ENCODE results near the gene RBMS3. TPM values are rescaled to one million over a fixed set of nuclear protein-coding genes. Genes with fewer than 3 reads are reported as not detected.

The RBMS3 gene
- total and polyA plus RNA-seq, 2 experiments from 2014 or later: 3.2 to 7.4 TPM

DNA sequence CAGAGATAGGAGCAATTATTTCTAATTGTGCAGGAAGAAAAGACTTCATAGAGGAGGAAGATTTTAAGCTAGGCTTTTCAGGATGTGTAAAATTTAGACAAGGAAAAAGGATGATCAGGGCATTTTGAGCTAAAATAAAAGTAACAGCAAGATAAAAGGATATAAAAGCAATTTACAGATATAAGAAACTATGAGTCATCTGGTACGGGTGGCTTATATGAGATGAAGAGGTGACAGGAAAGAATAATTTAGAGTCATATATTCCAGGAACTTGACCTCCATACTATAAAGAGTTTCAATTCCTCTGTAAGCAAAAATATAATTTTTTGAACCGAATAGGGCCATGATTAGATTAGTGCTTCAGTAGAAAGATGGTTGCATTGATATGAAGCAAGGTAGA, 273.7 kb downstream of the RBMS3 start (continued):
- TF ChIP-seq, protein P1, sequence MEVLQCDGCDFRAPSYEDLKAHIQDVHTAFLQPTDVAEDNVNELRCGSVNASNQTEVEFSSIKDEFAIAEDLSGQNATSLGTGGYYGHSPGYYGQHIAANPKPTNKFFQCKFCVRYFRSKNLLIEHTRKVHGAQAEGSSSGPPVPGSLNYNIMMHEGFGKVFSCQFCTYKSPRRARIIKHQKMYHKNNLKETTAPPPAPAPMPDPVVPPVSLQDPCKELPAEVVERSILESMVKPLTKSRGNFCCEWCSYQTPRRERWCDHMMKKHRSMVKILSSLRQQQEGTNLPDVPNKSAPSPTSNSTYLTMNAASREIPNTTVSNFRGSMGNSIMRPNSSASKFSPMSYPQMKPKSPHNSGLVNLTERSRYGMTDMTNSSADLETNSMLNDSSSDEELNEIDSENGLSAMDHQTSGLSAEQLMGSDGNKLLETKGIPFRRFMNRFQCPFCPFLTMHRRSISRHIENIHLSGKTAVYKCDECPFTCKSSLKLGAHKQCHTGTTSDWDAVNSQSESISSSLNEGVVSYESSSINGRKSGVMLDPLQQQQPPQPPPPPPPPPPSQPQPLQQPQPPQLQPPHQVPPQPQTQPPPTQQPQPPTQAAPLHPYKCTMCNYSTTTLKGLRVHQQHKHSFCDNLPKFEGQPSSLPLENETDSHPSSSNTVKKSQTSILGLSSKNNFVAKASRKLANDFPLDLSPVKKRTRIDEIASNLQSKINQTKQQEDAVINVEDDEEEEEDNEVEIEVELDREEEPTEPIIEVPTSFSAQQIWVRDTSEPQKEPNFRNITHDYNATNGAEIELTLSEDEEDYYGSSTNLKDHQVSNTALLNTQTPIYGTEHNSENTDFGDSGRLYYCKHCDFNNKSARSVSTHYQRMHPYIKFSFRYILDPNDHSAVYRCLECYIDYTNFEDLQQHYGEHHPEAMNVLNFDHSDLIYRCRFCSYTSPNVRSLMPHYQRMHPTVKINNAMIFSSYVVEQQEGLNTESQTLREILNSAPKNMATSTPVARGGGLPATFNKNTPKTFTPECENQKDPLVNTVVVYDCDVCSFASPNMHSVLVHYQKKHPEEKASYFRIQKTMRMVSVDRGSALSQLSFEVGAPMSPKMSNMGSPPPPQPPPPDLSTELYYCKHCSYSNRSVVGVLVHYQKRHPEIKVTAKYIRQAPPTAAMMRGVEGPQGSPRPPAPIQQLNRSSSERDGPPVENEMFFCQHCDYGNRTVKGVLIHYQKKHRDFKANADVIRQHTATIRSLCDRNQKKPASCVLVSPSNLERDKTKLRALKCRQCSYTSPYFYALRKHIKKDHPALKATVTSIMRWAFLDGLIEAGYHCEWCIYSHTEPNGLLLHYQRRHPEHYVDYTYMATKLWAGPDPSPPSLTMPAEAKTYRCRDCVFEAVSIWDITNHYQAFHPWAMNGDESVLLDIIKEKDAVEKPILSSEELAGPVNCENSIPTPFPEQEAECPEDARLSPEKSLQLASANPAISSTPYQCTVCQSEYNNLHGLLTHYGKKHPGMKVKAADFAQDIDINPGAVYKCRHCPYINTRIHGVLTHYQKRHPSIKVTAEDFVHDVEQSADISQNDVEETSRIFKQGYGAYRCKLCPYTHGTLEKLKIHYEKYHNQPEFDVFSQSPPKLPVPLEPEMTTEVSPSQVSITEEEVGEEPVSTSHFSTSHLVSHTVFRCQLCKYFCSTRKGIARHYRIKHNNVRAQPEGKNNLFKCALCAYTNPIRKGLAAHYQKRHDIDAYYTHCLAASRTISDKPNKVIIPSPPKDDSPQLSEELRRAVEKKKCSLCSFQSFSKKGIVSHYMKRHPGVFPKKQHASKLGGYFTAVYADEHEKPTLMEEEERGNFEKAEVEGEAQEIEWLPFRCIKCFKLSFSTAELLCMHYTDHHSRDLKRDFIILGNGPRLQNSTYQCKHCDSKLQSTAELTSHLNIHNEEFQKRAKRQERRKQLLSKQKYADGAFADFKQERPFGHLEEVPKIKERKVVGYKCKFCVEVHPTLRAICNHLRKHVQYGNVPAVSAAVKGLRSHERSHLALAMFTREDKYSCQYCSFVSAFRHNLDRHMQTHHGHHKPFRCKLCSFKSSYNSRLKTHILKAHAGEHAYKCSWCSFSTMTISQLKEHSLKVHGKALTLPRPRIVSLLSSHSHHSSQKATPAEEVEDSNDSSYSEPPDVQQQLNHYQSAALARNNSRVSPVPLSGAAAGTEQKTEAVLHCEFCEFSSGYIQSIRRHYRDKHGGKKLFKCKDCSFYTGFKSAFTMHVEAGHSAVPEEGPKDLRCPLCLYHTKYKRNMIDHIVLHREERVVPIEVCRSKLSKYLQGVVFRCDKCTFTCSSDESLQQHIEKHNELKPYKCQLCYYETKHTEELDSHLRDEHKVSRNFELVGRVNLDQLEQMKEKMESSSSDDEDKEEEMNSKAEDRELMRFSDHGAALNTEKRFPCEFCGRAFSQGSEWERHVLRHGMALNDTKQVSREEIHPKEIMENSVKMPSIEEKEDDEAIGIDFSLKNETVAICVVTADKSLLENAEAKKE (CRISPR knock-in tag; IDR thresholded peaks at IDR 0.05): no peak
- TF ChIP-seq POLR2AphosphoS5 (IDR thresholded peaks at IDR 0.05; ENCODE audit: low read depth): no peak
- TF ChIP-seq, protein P2, sequence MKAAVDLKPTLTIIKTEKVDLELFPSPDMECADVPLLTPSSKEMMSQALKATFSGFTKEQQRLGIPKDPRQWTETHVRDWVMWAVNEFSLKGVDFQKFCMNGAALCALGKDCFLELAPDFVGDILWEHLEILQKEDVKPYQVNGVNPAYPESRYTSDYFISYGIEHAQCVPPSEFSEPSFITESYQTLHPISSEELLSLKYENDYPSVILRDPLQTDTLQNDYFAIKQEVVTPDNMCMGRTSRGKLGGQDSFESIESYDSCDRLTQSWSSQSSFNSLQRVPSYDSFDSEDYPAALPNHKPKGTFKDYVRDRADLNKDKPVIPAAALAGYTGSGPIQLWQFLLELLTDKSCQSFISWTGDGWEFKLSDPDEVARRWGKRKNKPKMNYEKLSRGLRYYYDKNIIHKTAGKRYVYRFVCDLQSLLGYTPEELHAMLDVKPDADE (IDR thresholded peaks at IDR 0.05): no peak
- no peak for TF ChIP-seq EZH2 (IDR thresholded peaks at IDR 0.05; ENCODE audit: low read depth, unreplicated experiment)
- TF ChIP-seq ZNF114 (CRISPR knock-in tag; IDR thresholded peaks at IDR 0.05): no peak
- TF ChIP-seq CREB1 (CRISPR knock-in tag; IDR thresholded peaks at IDR 0.05; ENCODE audit: low read depth): no peak

DNA sequence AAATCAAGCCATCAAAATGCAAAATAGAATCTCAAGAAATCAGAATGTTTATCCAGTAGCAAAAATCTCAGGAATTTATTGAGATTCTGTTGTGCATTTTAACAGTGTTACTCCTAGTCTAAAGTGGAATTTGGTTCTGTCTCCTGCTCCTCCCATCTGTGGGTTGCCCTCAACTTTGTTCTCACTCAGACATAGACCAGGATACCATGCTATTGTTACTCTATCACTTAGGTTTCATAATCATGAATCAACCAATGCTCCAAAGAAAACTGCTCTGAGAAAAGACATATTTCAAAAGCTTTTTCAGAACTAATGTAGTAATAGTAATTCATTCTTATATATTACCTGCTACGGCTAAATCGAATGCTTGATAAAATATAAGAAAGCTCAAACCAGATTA, 274.7 kb downstream of the RBMS3 start:
- no peaks in the 10 kb centered on the region for H3K4me1 ChIP-seq (ENCODE audit: insufficient read depth)
- no peaks in the 10 kb centered on the region for H3K9me2 ChIP-seq (ENCODE audit: insufficient read depth)
- H3F3A ChIP-seq (replicated peaks; ENCODE audit: low read depth): no peaks in the 10 kb centered on the region
- H3K36me3 ChIP-seq (ENCODE audit: insufficient read depth): no peaks in the 10 kb centered on the region
- Mint-ChIP-seq H3K4me3 (no peak overlapping the region), H3K27me3 (ENCODE audit: insufficient read depth, low read depth, poor library complexity) (peaks cover 2% of the 10 kb centered on the region), H3K4me1 (peaks cover 11% of the 10 kb centered on the region), H3K9me3 (no peaks in the 10 kb centered on the region), H3K36me3 (ENCODE audit: low read depth) (no peaks in the 10 kb centered on the region), H3K27ac (no peak overlapping the region)
- no peaks in the 10 kb centered on the region for H3K79me2 ChIP-seq (replicated peaks; ENCODE audit: insufficient read depth)
- ATAC-seq (no peak), DNase-seq (ENCODE audit: low spot score) (peak; percentile 8)
- no peak overlapping the region for H3K4me3 ChIP-seq
- H3K4me2 ChIP-seq: no peak overlapping the region
- H3K27ac ChIP-seq (ENCODE audit: low read depth): no peak overlapping the region
- no peaks in the 10 kb centered on the region for H4K20me1 ChIP-seq (replicated peaks; ENCODE audit: insufficient read depth)
- H3K27me3 ChIP-seq (ENCODE audit: insufficient read depth): no peaks in the 10 kb centered on the region
- H2AFZ ChIP-seq: no peak overlapping the region
- TF ChIP-seq, protein P1 (CRISPR knock-in tag; IDR thresholded peaks at IDR 0.05): no peak
- no peak for TF ChIP-seq ZNF331 (CRISPR knock-in tag; IDR thresholded peaks at IDR 0.05; ENCODE audit: low read depth)
- TF ChIP-seq ZNF114 (CRISPR knock-in tag; IDR thresholded peaks at IDR 0.05): no peak
- TF ChIP-seq EZH2phosphoT487 (IDR thresholded peaks at IDR 0.05; ENCODE audit: unreplicated experiment): no peak
- TF ChIP-seq CREB1 (CRISPR knock-in tag; IDR thresholded peaks at IDR 0.05; ENCODE audit: low read depth): no peak
- no peak for TF ChIP-seq POLR2AphosphoS5 (IDR thresholded peaks at IDR 0.05; ENCODE audit: low read depth)
